Activated T-helper 1 cell treated with anti-CD3 and anti-CD28 coated beads, Interleukin-2, amount 50 U/mL, for 16 hours (primary cell): ENCODE measurements around the gene UGGT2.
"Not testable (repeated sequence)": the region's sequence is repeated elsewhere in the genome, so short reads cannot be mapped to it uniquely, and the experiment has no call there.

ENCODE experiments used
- DNase-seq, 2 donors: peaks; one replicate each; pipeline ENCODE4 v3.0.0-alpha.2; 2020; ENCODE audit warnings: low read depth in 1 of 2, low spot score in 1 of 2

UGGT2 gene

GRCh38 chr13:95898256-95898655 lies 154.9 kb downstream of the UGGT2 start:
- no peak for DNase-seq

- DNase-seq, result no peak
Measured at GRCh38 chr13:95896301-95896700, 156.9 kb downstream of the UGGT2 start.

GRCh38 chr13:95893861-95894260 lies 159.3 kb downstream of the UGGT2 start:
- no peak for DNase-seq

GRCh38 chr13:95882121-95882520 lies 171.1 kb downstream of the UGGT2 start:
- DNase-seq, result no peak

- no peak for DNase-seq
Measured at GRCh38 chr13:95880331-95880730, 172.9 kb downstream of the UGGT2 start.

- DNase-seq, result no peak
Measured at GRCh38 chr13:95874286-95874685, 178.9 kb downstream of the UGGT2 start.

GRCh38 chr13:95870421-95870820 lies 182.8 kb downstream of the UGGT2 start:
- no peak for DNase-seq

GRCh38 chr13:95865080-95865615 lies 188.1 kb downstream of the UGGT2 start:
- no peak for DNase-seq

GRCh38 chr13:95862408-95862807 lies 190.8 kb downstream of the UGGT2 start:
- DNase-seq, result no peak

GRCh38 chr13:95861296-95861695 lies 191.9 kb downstream of the UGGT2 start:
- DNase-seq, result no peak

- no peak for DNase-seq
Measured at GRCh38 chr13:95858286-95859075, 194.7 kb downstream of the UGGT2 start.

GRCh38 chr13:95845656-95846055 lies 207.5 kb downstream of the UGGT2 start:
- not testable (repeated sequence) for DNase-seq

GRCh38 chr13:95842898-95843297 lies 210.3 kb downstream of the UGGT2 start:
- DNase-seq, result no peak

GRCh38 chr13:95841894-95842293 lies 211.3 kb downstream of the UGGT2 start:
- DNase-seq, result no peak

- DNase-seq, result peak; percentile 22 to 39
Measured at GRCh38 chr13:95834134-95834765, 219.0 kb downstream of the UGGT2 start.

- DNase-seq, result no peak
Measured at GRCh38 chr13:95833719-95834118, 219.5 kb downstream of the UGGT2 start.

- no peak for DNase-seq
Measured at GRCh38 chr13:95833126-95833525, 220.1 kb downstream of the UGGT2 start.

- DNase-seq, result no peak
Measured at GRCh38 chr13:95822303-95822702, 230.9 kb downstream of the UGGT2 start.

- DNase-seq, result no peak
Measured at GRCh38 chr13:95814495-95814894, 238.7 kb downstream of the UGGT2 start.

- no peak for DNase-seq
Measured at GRCh38 chr13:95813139-95813538, 240.1 kb downstream of the UGGT2 start.

GRCh38 chr13:95809429-95809828 lies 243.8 kb downstream of the UGGT2 start:
- DNase-seq, result no peak

GRCh38 chr13:95805921-95806320 lies 247.3 kb downstream of the UGGT2 start:
- no peak for DNase-seq
